Measurements from ENCODE around the gene SPAG16.

DNA sequence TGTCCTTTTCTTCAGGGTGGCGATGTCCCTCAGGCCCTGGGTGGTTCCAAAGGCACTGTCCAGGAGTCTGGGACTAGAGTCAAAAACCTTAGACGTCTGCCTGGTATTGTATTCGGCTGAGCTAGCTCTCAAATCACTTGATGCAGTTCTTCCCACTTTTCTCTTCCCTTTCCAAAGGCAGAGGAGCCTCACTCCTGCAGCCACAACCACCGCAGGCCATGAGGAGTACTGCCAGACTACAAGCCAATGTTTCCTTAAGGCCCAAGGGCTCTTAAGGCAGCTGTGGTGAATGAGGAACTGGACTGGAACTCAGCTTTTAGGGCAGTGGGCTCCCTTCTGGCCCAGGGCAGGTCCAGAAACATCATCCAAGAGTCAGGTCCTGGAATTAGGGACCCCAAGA, 360.7 kb downstream of the SPAG16 start:
- TF ChIP-seq, protein P1, sequence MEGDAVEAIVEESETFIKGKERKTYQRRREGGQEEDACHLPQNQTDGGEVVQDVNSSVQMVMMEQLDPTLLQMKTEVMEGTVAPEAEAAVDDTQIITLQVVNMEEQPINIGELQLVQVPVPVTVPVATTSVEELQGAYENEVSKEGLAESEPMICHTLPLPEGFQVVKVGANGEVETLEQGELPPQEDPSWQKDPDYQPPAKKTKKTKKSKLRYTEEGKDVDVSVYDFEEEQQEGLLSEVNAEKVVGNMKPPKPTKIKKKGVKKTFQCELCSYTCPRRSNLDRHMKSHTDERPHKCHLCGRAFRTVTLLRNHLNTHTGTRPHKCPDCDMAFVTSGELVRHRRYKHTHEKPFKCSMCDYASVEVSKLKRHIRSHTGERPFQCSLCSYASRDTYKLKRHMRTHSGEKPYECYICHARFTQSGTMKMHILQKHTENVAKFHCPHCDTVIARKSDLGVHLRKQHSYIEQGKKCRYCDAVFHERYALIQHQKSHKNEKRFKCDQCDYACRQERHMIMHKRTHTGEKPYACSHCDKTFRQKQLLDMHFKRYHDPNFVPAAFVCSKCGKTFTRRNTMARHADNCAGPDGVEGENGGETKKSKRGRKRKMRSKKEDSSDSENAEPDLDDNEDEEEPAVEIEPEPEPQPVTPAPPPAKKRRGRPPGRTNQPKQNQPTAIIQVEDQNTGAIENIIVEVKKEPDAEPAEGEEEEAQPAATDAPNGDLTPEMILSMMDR (IDR thresholded peaks at IDR 0.05 in 4 of 5, conservative IDR thresholded peaks at IDR 0.05 in 1 of 5), result no peak
- no peak for TF ChIP-seq POLR2A (IDR thresholded peaks at IDR 0.05)
